GM19035 (cell line): ENCODE data around the gene PPFIA1.
"Not testable (repeated sequence)": the region's sequence is repeated elsewhere in the genome, so short reads cannot be mapped to it uniquely, and the experiment has no call there.

Experiments
- ATAC-seq: cut with Tn5 transposase; IDR thresholded peaks from one replicate; pipeline ENCODE4 v1.9.1; 2021; ENCODE audit not compliant: unreplicated experiment

The PPFIA1 gene

GRCh38 chr11:70324376-70325115 lies 54.1 kb downstream of the PPFIA1 start:
- peak; percentile 59 for ATAC-seq

DNA sequence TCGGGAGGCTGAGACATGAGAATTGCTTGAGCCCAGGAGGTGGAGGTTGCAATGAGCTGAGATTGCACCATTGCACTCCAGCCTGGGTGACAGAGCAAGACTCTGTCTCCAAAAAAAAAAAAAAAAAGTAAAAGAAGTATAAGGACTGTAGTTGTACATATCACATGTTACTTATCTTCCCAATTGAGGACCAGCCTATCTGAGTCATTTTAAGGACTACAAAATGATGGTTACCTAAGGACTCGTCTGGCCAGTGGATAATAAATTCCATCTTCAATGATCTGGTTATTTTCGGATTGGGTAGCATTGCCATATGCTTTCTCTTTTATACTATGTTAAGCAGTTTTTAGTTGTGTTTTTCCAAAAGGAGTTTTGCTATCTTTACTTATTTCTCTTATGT lies 55.3 kb downstream of the PPFIA1 start:
- no peak for ATAC-seq

- no peak for ATAC-seq
Observed at GRCh38 chr11:70326365-70326811, 55.9 kb downstream of the PPFIA1 start.

DNA sequence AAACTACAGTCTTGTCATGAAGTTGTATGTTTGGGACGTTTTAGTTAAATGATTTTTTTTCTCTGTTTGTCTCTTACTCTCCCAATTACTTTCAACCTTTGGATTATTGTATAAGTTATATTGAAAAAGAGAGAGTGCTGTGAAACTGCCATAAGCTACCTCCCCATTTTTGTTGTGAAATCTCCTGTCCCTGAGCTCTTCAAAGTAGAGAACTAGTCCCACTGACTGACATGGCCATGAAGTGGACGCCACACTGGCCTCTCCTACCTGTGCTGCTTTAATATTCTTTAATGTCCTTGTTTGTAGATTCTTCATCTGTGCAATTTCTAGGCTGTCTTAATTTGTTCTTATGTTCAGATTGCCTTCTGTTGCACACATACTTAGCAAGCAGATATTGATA lies 56.3 kb downstream of the PPFIA1 start:
- no peak for ATAC-seq

GRCh38 chr11:70327717-70328116 lies 57.2 kb downstream of the PPFIA1 start:
- no peak for ATAC-seq

GRCh38 chr11:70328556-70328955 lies 58.1 kb downstream of the PPFIA1 start:
- ATAC-seq = no peak

DNA sequence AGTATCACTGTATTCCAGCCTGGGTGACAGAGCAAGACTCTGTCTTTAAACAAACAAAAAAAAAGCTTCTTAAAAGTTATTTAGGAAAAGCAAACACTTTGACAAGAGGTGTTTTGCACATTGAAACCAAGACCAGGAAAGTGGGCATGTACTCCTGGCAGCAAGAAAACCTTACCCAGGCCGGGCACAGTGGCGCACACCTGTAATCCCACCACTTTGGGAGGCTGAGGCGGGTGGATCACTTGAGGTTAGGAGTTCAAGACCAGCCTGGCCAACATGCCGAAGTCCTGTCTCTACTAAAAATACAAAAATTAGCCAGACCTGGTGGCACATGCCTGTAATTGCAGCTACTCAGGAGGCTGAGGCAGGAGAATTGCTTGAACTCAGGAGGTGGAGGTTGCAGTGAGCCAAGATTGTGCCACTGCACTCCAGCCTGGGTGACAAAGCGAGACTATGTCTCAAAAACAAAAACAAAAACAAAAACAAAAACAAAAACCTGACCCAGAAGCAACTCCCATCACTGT lies 60.9 kb downstream of the PPFIA1 start:
- not testable (repeated sequence) for ATAC-seq

DNA sequence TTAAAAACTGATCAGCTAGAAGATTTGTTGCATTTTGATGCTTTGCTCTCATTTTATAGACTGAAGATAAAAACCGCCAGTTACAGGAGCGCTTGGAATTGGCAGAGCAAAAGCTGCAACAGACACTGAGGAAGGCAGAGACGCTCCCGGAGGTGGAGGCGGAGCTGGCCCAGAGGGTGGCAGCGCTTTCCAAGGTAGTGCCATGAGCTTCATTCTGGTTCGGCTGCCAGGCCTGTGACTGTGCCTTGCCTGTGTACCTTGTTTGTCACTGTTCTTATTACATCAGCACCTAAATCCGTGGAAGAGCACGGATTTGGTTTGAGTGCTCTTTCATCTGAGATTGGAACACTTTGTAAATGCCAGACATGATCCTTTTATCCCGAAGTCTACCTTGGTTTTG lies 61.4 kb downstream of the PPFIA1 start:
- no peak for ATAC-seq

GRCh38 chr11:70332567-70332966 lies 62.1 kb downstream of the PPFIA1 start:
- no peak for ATAC-seq

- no peak for ATAC-seq
Observed at GRCh38 chr11:70333261-70333660, 62.8 kb downstream of the PPFIA1 start.

- no peak for ATAC-seq
Observed at GRCh38 chr11:70334351-70334995, 64.0 kb downstream of the PPFIA1 start.

DNA sequence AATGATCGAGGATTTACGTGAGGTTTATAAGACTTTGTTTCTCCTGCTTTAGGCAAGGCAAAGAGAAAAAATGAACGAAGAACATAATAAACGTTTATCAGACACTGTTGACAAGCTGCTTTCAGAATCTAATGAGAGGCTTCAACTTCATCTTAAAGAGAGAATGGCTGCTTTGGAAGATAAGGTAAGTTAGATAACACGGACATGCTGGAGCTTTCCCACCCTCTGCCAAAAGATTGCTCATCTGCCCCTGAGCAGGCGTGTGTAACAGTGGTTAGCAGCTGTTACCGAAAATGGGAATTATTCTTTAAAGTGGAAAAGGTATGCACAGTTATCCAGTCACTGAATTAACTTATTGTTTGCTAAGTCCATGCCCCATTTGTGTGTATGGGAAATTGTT lies 65.0 kb downstream of the PPFIA1 start:
- ATAC-seq = no peak

- no peak for ATAC-seq
Observed at GRCh38 chr11:70338594-70338993, 68.1 kb downstream of the PPFIA1 start.

DNA sequence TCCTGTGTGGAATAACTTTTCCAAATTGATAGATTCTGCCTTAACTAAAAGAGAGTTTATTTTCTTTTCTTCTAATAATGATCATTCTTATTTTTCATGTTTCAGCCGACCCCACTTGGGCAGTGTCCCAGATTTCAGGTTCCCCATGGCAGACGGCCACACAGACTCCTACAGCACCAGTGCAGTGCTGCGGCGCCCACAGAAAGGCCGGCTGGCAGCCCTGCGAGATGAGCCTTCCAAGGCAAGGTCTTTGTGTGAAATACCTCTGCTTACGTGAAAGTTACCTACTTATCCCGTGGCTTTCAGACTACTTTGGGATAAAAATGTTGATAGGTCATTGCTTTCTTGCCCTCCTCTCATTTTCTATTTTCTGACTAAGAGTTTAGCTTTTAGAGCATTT lies 68.6 kb downstream of the PPFIA1 start:
- no peak for ATAC-seq

DNA sequence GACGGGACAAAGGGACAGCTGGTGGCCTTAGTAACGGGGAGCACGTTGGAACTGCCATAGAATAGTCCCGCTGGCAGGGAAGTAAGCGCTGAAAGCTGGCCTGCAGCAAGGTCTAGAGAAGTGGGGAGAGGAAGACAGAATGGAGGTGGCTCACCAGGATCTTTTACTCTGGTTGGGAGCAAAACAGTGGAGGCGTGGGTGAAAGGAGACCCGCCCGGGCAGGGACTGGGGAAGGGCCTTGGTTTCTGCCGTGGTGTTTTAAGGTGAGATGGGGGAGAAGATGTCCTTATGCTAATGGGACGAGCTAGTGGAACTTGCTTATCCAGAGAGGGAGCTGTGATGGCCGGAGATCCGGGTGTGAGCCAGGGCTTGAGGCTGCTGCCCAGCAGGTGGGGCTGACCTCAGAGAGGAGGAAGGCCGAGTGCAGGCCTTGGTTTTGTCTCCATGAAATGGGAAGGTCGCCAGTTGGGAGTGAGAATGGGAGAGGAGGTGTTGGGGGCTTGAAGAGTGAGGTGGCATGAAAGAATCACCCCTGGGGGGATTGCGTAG lies 71.5 kb downstream of the PPFIA1 start:
- ATAC-seq = no peak

GRCh38 chr11:70343636-70344035 lies 73.1 kb downstream of the PPFIA1 start:
- no peak for ATAC-seq

DNA sequence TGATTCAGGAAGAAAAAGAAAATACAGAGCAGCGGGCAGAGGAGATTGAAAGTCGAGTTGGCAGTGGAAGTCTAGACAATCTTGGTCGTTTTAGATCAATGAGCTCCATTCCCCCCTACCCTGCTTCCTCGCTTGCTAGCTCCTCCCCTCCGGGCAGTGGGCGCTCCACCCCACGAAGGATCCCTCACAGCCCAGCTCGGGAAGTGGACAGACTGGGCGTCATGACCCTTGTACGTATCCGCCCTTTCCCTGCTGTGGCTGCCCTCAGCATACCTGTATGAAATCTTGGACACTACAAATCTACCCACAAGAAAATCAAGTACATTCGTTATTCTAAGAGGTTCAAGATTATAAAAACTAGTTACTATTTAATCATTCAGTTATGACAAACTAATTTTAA lies 77.7 kb downstream of the PPFIA1 start:
- ATAC-seq = no peak

DNA sequence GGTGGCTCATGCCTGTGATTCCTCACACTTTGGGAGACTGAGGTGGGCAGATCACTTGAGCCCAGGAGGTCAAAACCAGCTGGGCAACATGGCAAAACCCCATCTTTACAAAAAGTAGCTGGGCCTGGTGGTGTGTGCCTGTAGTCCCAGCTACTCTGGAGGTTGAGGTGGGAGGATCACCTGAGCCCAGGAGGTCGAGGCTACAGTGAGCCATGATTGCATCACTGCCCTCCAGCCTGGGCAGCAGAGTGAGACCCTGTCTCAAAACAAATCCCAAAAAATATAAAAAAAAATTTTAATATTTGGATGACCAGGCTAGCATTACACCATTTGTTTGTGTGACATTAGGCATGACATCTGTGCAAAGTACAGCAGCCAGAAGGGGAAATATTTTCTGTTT lies 78.1 kb downstream of the PPFIA1 start:
- ATAC-seq = no peak

- no peak for ATAC-seq
Observed at GRCh38 chr11:70351646-70352045, 81.2 kb downstream of the PPFIA1 start.

GRCh38 chr11:70352100-70352499 lies 81.6 kb downstream of the PPFIA1 start:
- ATAC-seq = no peak

DNA sequence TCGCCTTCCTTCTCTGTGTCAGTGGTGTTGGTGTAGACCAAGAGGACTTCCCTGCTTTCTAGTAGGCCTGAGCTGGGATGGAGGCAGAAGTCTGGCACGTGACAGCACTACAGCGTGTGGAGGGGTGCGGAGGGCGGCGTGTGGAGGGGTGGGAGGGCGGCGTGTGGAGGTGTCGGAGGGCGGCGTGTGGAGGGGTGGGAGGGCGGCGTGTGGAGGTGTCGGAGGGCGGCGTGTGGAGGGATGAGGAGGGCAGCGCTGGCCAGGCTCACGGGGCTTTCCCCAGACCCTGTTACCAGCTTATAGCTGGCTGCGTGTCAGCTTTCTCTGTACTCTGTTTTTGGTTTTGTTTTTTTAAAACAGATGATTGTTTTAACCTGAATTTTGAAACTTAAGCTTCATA lies 82.1 kb downstream of the PPFIA1 start:
- ATAC-seq = no peak

DNA sequence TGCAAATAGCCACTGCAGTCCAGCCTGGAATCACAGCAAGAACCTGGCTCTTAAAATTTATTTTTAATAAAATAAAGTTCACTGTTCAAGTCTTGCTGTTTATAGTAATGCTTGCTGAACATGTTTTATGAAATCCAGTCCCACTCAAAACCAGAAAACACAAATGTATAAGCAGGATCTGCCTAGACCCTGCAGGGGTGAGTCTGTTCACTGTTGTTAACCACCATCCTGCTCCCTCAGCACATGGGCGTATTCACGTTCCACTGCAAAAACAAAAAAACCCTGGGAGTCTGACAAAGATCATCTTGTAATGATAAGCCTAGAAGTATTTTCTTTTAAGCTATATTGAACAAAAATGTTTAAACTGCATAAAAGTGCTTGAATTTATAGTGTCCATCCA lies 82.8 kb downstream of the PPFIA1 start:
- ATAC-seq = no peak
